Esophagus squamous epithelium (tissue), 5 donors: ENCODE measurements around the gene RAB22A. TPM values are rescaled to one million over a fixed set of nuclear protein-coding genes. Genes with fewer than 3 reads are reported as not detected.

ENCODE experiments used
- DNase-seq: peaks from one replicate; lab custom pipeline; 2025; lab: John Stamatoyannopoulos, UW
- H3K27ac ChIP-seq, 4 donors: fragments of 200-600 bp; sonication (generic); one replicate each; pipeline ENCODE4 v1.5.1; 2016 to 2019; ENCODE audit warnings: mild to moderate bottlenecking in 1 of 4
- H3K27me3 ChIP-seq, 4 donors: fragments of 200-600 bp; sonication (generic); 1 replicate in 3 of 4; 2 replicates in 1 of 4; pipeline versions ENCODE4 v1.5.1 to v1.6.0; 2017 to 2021; ENCODE audit warnings: antibody characterized with exemption in 1 of 4
- H3K36me3 ChIP-seq, 3 donors: fragments of 200-600 bp; sonication (generic); one replicate each; pipeline ENCODE4 v1.5.1; 2016 to 2019
- H3K4me1 ChIP-seq, 3 donors: fragments of 200-600 bp; sonication (generic); one replicate each; pipeline ENCODE4 v1.5.1; 2017 to 2019
- H3K4me3 ChIP-seq, 4 donors: fragments of 200-600 bp; sonication (generic); 1 replicate in 3 of 4; 2 replicates in 1 of 4; pipeline ENCODE4 v1.5.1; 2016 to 2019; ENCODE audit warnings: mild to moderate bottlenecking in 2 of 4, moderate library complexity in 1 of 4
- H3K9me3 ChIP-seq, 3 donors: fragments of 200-600 bp; sonication (generic); one replicate each; pipeline ENCODE4 v1.5.1; 2016 to 2019
- POLR2A ChIP-seq, 4 donors: fragments of 450-650 bp; IDR thresholded peaks; one replicate each; pipeline ENCODE4 v1.6.1; 2017; ENCODE audit warnings: antibody characterized with exemption in 4 of 4, mild to moderate bottlenecking in 4 of 4, moderate library complexity in 3 of 4
- WGBS, 2 donors: methylation state at CpG; one replicate each; pipeline ENCODE4 v1.1.5; 2018; 5-methylcytosine and 5-hydroxymethylcytosine counted together
- intact Hi-C: fragments of 100-400 bp; cut with DNase I; formaldehyde crosslinking; loops from one replicate; pipeline ENCODE4 v1.15.0; 2022
- total RNA-seq, 4 donors: library from RNA; depleted of rRNA; stranded (reverse); fragments of >200 nt; gene quantifications; one replicate each; pipeline ENCODE4 v1.1.0, GENCODE V29; 2016
- TF ChIP-seq, protein P1 (sequence below), 6 experiments: fragments of 450-650 bp in 4 of 6; fragments of 200-600 bp in 2 of 6; sonication (generic) in 2 of 6; IDR thresholded peaks; one replicate each; pipeline ENCODE4 v1.5.1; 2016 to 2019; ENCODE audit warnings: antibody characterized with exemption in 6 of 6, mild to moderate bottlenecking in 4 of 6, moderate library complexity in 4 of 6
- donor health status: DM: yes; HTN: yes; CAD: no.

RAB22A gene
- total RNA-seq, 4 donors from 2014 or later = 18.4 to 33.2 (median 21.4) TPM

DNA sequence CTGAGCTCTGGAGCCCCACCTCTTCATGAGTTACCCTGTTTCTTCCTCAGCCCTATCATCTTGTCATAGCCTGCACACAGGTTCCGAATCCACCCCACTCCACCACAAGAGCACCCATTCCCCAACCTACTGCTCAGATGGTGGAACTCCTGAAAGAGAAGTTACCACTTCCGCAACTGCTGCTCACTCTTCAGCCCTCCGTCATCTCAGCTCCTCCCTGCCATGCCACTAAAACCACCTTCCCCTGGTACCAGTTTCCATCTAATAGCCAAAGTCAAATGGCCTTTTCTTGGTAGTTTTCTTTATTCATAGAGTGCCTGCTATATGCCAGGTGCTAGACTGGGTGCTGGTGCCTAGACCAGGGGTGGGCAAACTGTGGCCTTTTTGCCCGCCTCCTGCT, 3.9 kb downstream of the RAB22A start:
- Histone ChIP-seq H3K9me3 (no peaks in the 10 kb centered on the region), H3K36me3 (peaks cover 0 to 68% (median 3%) of the 10 kb centered on the region in 3 donors), H3K27me3 (no peaks in the 10 kb centered on the region), H3K4me3 (no peak overlapping the region), H3K4me1 (peaks cover 4 to 56% (median 27%) of the 10 kb centered on the region in 3 donors), H3K27ac (peak overlapping the region; percentile 35 to 56 (median 50))
- no peak for DNase-seq
- TF ChIP-seq POLR2A (IDR thresholded peaks at IDR 0.05) = no peak
- TF ChIP-seq, protein P1, sequence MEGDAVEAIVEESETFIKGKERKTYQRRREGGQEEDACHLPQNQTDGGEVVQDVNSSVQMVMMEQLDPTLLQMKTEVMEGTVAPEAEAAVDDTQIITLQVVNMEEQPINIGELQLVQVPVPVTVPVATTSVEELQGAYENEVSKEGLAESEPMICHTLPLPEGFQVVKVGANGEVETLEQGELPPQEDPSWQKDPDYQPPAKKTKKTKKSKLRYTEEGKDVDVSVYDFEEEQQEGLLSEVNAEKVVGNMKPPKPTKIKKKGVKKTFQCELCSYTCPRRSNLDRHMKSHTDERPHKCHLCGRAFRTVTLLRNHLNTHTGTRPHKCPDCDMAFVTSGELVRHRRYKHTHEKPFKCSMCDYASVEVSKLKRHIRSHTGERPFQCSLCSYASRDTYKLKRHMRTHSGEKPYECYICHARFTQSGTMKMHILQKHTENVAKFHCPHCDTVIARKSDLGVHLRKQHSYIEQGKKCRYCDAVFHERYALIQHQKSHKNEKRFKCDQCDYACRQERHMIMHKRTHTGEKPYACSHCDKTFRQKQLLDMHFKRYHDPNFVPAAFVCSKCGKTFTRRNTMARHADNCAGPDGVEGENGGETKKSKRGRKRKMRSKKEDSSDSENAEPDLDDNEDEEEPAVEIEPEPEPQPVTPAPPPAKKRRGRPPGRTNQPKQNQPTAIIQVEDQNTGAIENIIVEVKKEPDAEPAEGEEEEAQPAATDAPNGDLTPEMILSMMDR (IDR thresholded peaks at IDR 0.05) = no peak
- 75 to 77% methylated on average over 4 of the region's 4 CpGs for WGBS, 2 donors
- intact Hi-C loops = loop anchor here (10.0 kb wide), 1 partner anchor 71 kb away; the partner anchor contains the start of gene VAPB

DNA sequence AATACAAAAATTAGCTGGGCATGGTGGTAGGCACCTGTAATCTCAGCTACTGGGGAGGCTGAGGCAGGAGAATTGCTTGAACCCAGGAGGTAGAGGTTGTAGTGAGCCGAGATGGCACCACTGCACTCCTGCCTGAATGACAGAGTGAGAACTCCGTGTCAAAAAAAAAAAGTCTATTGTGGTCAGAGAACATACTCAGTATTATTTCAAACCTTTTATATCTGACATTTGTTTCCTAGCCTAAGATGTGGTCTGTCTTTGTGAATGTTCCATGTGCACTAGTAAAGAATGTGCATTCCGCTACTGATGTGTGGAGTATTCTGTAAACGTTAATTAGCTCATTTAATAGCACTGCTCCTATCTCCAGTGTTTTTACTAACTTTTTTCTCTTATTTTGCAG, 11.7 kb downstream of the RAB22A start:
- no peaks in the 10 kb centered on the region for H3K9me3 ChIP-seq
- H3K27ac ChIP-seq = no peak overlapping the region
- no peaks in the 10 kb centered on the region for H3K27me3 ChIP-seq
- H3K4me1 ChIP-seq = no peaks in the 10 kb centered on the region
- 81 to 86% methylated on average over 4 of the region's 4 CpGs for WGBS, 2 donors
- peaks cover 0 to 28% (median 0%) of the 10 kb centered on the region in 3 donors for H3K36me3 ChIP-seq
- TF ChIP-seq, protein P1 (IDR thresholded peaks at IDR 0.05) = no peak
- TF ChIP-seq POLR2A (IDR thresholded peaks at IDR 0.05) = no peak
- no peak overlapping the region for H3K4me3 ChIP-seq
- DNase-seq = no peak
- intact Hi-C loops = no loop called here

DNA sequence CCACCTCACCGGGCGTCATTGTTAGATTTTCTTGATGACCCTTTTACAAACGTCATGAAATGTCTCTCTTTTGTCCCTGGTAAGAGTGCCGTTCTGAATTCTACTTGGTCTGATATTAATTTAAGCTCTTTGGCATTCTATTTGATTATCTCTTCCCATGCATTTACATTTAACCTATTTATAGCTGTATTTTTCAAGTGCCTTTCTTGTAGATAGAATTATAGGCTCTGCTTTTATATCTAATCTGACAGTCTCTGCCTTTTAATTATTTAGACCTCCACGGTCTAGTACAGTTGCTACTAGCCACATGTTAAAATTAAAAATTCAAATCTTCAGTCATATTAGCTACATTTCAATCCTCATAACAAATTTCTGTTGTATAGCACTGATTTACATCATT, 12.6 kb downstream of the RAB22A start:
- Histone ChIP-seq H3K4me1 (no peaks in the 10 kb centered on the region), H3K36me3 (peaks cover 0 to 19% (median 0%) of the 10 kb centered on the region in 3 donors), H3K27ac (no peak overlapping the region), H3K27me3 (no peaks in the 10 kb centered on the region), H3K4me3 (no peak overlapping the region), H3K9me3 (no peaks in the 10 kb centered on the region)
- WGBS, 2 donors = 71 to 76% methylated on average over 5 of the region's 5 CpGs
- intact Hi-C loops = no loop called here
- TF ChIP-seq, protein P1 (IDR thresholded peaks at IDR 0.05) = no peak
- TF ChIP-seq POLR2A (IDR thresholded peaks at IDR 0.05) = no peak
- no peak for DNase-seq

DNA sequence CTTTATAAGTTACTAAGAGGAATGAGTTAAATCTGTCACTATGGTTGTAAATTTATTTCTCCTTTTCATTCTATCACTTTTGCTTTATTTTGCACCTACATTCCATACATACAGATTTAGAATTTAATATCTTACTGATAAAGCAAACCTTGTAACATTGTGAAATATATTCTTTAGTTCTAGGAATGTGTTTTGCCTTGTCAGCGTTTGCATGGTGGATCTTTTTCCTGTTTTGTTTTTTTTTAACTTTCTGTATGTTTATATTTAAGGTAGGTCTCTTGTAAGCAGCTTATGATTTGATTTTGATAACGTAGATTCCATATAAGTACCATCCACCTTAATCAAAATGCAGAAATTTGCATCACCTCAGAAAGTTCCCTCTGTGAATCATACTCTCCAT, 16.4 kb downstream of the RAB22A start:
- H3K4me3 ChIP-seq = no peak overlapping the region
- H3K27me3 ChIP-seq = no peaks in the 10 kb centered on the region
- no peak for DNase-seq
- H3K9me3 ChIP-seq = no peaks in the 10 kb centered on the region
- intact Hi-C loops = no loop called here
- no peaks in the 10 kb centered on the region for H3K36me3 ChIP-seq
- 87 to 91% methylated on average over 2 of the region's 2 CpGs for WGBS, 2 donors
- TF ChIP-seq POLR2A (IDR thresholded peaks at IDR 0.05) = no peak
- TF ChIP-seq, protein P1 (IDR thresholded peaks at IDR 0.05) = no peak
- no peak overlapping the region for H3K27ac ChIP-seq
- no peaks in the 10 kb centered on the region for H3K4me1 ChIP-seq

DNA sequence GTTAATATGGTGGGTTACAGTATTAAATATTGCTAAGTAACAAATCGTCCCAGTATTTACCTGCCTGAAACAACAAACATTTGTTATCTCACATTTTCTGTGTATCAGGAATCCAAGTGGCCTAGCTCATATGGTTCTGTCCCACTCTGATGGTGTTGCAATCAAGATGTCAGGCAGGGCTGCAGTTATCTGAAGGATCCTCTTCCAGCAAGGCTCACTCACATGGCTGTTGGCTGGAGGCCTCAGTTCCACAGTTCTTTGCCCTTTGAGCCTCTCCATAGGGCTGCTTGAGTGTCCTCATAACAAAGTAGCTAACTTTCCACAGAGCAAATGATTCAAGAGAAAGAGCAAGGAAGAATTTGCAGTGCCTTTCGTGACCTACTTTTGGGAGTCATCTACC, 17.7 kb downstream of the RAB22A start:
- Histone ChIP-seq H3K27me3 (no peaks in the 10 kb centered on the region), H3K36me3 (peaks cover 0 to 7% (median 0%) of the 10 kb centered on the region in 3 donors), H3K27ac (no peak overlapping the region), H3K4me1 (no peaks in the 10 kb centered on the region), H3K9me3 (no peaks in the 10 kb centered on the region), H3K4me3 (no peak overlapping the region)
- DNase-seq = no peak
- 86 to 95% methylated on average over 2 of the region's 2 CpGs for WGBS, 2 donors
- TF ChIP-seq, protein P1 (IDR thresholded peaks at IDR 0.05) = no peak
- TF ChIP-seq POLR2A (IDR thresholded peaks at IDR 0.05) = no peak
- intact Hi-C loops = no loop called here
